ENCODE data around the gene FBXO10. TPM values are rescaled to one million over a fixed set of nuclear protein-coding genes. Genes with fewer than 3 reads are reported as not detected.
"Not testable (repeated sequence)": the region's sequence is repeated elsewhere in the genome, so short reads cannot be mapped to it uniquely, and the experiment has no call there.

Gene FBXO10
- total and polyA plus RNA-seq, 2 of the 8 experiments (the other 6 are each of a cell fraction or from before 2014, with no cell fraction given): 13.1 to 13.9 TPM

DNA sequence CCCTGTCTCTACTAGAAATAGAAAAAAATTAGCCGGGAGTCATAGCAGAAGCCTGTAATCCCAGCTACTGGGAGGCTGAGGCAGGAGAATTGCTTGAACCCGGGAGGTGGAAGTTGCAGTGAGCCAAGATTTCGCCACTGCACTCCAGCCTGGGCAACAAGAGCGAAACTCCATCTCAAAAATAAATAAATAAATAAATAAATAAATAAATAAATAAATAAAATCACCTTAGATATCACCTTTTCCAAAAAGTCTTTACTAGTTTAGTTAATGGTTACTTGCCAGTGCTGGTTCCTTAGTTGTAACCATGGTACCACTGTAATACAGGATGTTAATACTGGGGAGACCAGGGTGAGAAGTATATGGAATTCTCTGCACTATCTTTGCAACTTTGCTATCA, 25.9 kb upstream of the FBXO10 start:
- H2AK5ac ChIP-seq (ENCODE audit: low read depth, low read length); POLR2A ChIA-PET (ENCODE audit: partially characterized antibody); FAIRE-seq; H3K79me1 ChIP-seq (ENCODE audit: low read depth, low read length); H3K56ac ChIP-seq (replicated peaks; ENCODE audit: insufficient read length, low read depth, low read length); H2BK12ac ChIP-seq (ENCODE audit: low read depth, low read length); H2BK20ac ChIP-seq (ENCODE audit: low read length); H3K4me1 ChIP-seq (replicated peaks in 1 of 4; ENCODE audit: control insufficient read depth in 3 of 4, insufficient read depth in 4 of 4, low read length in 3 of 4); H3K27ac ChIP-seq (ENCODE audit: low read depth, low read length); H4K8ac ChIP-seq (ENCODE audit: extremely low read depth, insufficient read depth, low read length); H3K18ac ChIP-seq (ENCODE audit: extremely low read depth, low read length); H3K4me2 ChIP-seq (ENCODE audit: insufficient read depth in 1 of 2, low read depth in 2 of 2, low read length in 2 of 2); H4K5ac ChIP-seq (ENCODE audit: insufficient read length, low read depth, low read length); H3K36me3 ChIP-seq (ENCODE audit: control insufficient read depth in 2 of 4, insufficient read depth in 4 of 4, low read length in 3 of 4); H4K20me1 ChIP-seq (replicated peaks in 1 of 2; ENCODE audit: control insufficient read depth in 1 of 2, insufficient read depth in 2 of 2, low read length in 2 of 2); DNase-seq (ENCODE audit: low read depth in 1 of 2, low spot score in 2 of 2); H3K79me2 ChIP-seq (ENCODE audit: control insufficient read depth in 1 of 2, insufficient read depth in 2 of 2, low read length in 2 of 2); H2BK15ac ChIP-seq (ENCODE audit: low read length); H2BK5ac ChIP-seq (ENCODE audit: low read depth, low read length); H3K14ac ChIP-seq (ENCODE audit: insufficient read length); H3K27me3 ChIP-seq (replicated peaks in 1 of 4; ENCODE audit: control insufficient read depth in 3 of 4, extremely low read depth in 1 of 4, insufficient read depth in 3 of 4, low read length in 3 of 4); H4K91ac ChIP-seq (replicated peaks; ENCODE audit: insufficient read length, low read length); H3K23ac ChIP-seq (ENCODE audit: insufficient read length); H3K9me3 ChIP-seq (ENCODE audit: insufficient read depth in 2 of 2, low read depth in 1 of 2, low read length in 1 of 2); H3K4ac ChIP-seq (replicated peaks; ENCODE audit: insufficient read length, low read depth, low read length); H3K9ac ChIP-seq (replicated peaks in 1 of 4; ENCODE audit: extremely low read depth in 1 of 4, low read depth in 3 of 4, low read length in 3 of 4); H2AFZ ChIP-seq (ENCODE audit: low read length); H3K4me3 ChIP-seq (ENCODE audit: extremely low read depth in 1 of 4, insufficient read depth in 2 of 4, low read depth in 3 of 4, low read length in 4 of 4); H2BK120ac ChIP-seq (replicated peaks; ENCODE audit: low read depth, low read length); H3K23me2 ChIP-seq (ENCODE audit: low read depth, low read length): not testable (repeated sequence)
- WGBS, 2 experiments (ENCODE audit: extremely low coverage in 1 of 2, insufficient coverage in 1 of 2, insufficient read length in 1 of 2, insufficient replicate concordance in 2 of 2, low coverage in 1 of 2, low lambda C conversion rate in 2 of 2, missing lambda C conversion rate in 1 of 2): 94% methylated on average over 4 of the region's 4 CpGs; no CpG with 5 or more reads in 1 of the 2 experiments
- CTCF ChIA-PET (ENCODE audit: partially characterized antibody): interaction anchor here (0.9 to 1.3 kb wide), 2 partner anchors 12 to 13 kb away, joined by 4 to 5 read pairs; no protein-coding TSS in a partner anchor
